ENCODE data around the gene SPATA22.

DNA sequence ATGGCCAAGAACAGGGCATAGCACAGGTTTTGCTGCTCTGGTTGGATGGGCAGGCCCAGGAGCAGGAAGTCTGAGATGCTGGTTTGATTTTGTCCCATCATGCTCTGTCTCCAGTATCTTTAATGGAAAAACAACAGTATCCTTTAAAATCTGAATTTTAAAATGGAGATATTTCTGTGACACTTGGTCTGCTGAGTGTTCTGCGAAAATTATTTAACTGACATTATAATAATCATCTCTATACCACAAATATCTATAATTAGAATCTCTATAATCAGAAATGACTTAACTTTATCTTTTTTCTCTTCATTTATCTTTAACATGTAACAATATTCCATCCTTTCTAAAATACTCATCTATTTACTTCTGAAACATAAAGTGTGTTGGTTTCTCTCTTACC, 73.3 kb downstream of the SPATA22 start, which contains the start of gene OR1E1:
- TF ChIP-seq POLR2A (IDR thresholded peaks at IDR 0.05): no peak
- TF ChIP-seq, protein P1, sequence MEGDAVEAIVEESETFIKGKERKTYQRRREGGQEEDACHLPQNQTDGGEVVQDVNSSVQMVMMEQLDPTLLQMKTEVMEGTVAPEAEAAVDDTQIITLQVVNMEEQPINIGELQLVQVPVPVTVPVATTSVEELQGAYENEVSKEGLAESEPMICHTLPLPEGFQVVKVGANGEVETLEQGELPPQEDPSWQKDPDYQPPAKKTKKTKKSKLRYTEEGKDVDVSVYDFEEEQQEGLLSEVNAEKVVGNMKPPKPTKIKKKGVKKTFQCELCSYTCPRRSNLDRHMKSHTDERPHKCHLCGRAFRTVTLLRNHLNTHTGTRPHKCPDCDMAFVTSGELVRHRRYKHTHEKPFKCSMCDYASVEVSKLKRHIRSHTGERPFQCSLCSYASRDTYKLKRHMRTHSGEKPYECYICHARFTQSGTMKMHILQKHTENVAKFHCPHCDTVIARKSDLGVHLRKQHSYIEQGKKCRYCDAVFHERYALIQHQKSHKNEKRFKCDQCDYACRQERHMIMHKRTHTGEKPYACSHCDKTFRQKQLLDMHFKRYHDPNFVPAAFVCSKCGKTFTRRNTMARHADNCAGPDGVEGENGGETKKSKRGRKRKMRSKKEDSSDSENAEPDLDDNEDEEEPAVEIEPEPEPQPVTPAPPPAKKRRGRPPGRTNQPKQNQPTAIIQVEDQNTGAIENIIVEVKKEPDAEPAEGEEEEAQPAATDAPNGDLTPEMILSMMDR (IDR thresholded peaks at IDR 0.05): no peak

Measured in adrenal gland (tissue), 5 donors.